ENCODE results near the gene DISP3.

Gene DISP3

GRCh38 chr1:11567244-11568065, 88.5 kb downstream of the DISP3 start:
- Histone ChIP-seq H4K20me1 (ENCODE audit: control insufficient read depth, insufficient read depth, low read depth, low read length) (no peaks in the 10 kb centered on the region), H3K4me2 (ENCODE audit: low read length) (peak overlapping the region; percentile 80), H3K79me2 (ENCODE audit: control insufficient read depth, low read length) (no peaks in the 10 kb centered on the region), H3K9me2 (replicated peaks; ENCODE audit: control insufficient read depth, low read length) (no peaks in the 10 kb centered on the region), H3K27me3 (ENCODE audit: control insufficient read depth, low read length) (no peaks in the 10 kb centered on the region), H3K9me3 (ENCODE audit: control insufficient read depth, insufficient read depth, low read length) (no peaks in the 10 kb centered on the region), H3K27ac (ENCODE audit: low read depth, low read length) (peak overlapping the region; percentile 97), H3K4me1 (ENCODE audit: control insufficient read depth, low read length) (peaks cover 98% of the 10 kb centered on the region), H3F3A (ENCODE audit: control insufficient read depth, insufficient read depth) (peaks cover 31% of the 10 kb centered on the region), H3K36me3 (ENCODE audit: control insufficient read depth, low read length) (no peaks in the 10 kb centered on the region), H3K4me3 (ENCODE audit: low read length) (no peak overlapping the region)
- TF ChIP-seq CTCF (IDR thresholded peaks at IDR 0.05; ENCODE audit: low read depth, low read length, poor library complexity, severe bottlenecking) = no peak
- no peak for TF ChIP-seq EZH2phosphoT487 (IDR thresholded peaks at IDR 0.05; ENCODE audit: borderline replicate concordance, low read length)

GRCh38 chr1:11568687-11569086, 89.7 kb downstream of the DISP3 start:
- TF ChIP-seq EZH2phosphoT487 (IDR thresholded peaks at IDR 0.05; ENCODE audit: borderline replicate concordance, low read length) (no peak), CTCF (IDR thresholded peaks at IDR 0.05; ENCODE audit: low read depth, low read length, poor library complexity, severe bottlenecking) (no peak)
- Histone ChIP-seq H3F3A (ENCODE audit: control insufficient read depth, insufficient read depth) (peaks cover 34% of the 10 kb centered on the region), H3K4me2 (ENCODE audit: low read length) (no peak overlapping the region; the same call in 1 of the 2 replicates), H4K20me1 (ENCODE audit: control insufficient read depth, insufficient read depth, low read depth, low read length) (no peaks in the 10 kb centered on the region), H3K36me3 (ENCODE audit: control insufficient read depth, low read length) (no peaks in the 10 kb centered on the region), H3K9me3 (ENCODE audit: control insufficient read depth, insufficient read depth, low read length) (no peaks in the 10 kb centered on the region), H3K27ac (ENCODE audit: low read depth, low read length) (no peak overlapping the region), H3K27me3 (ENCODE audit: control insufficient read depth, low read length) (no peaks in the 10 kb centered on the region), H3K9me2 (replicated peaks; ENCODE audit: control insufficient read depth, low read length) (no peaks in the 10 kb centered on the region), H3K79me2 (ENCODE audit: control insufficient read depth, low read length) (no peaks in the 10 kb centered on the region), H3K4me1 (ENCODE audit: control insufficient read depth, low read length) (peaks cover 86% of the 10 kb centered on the region), H3K4me3 (ENCODE audit: low read length) (no peak overlapping the region)

GRCh38 chr1:11569551-11569950, 90.6 kb downstream of the DISP3 start:
- Histone ChIP-seq H3K4me3 (ENCODE audit: low read length) (no peak overlapping the region), H3K9me2 (replicated peaks; ENCODE audit: control insufficient read depth, low read length) (no peaks in the 10 kb centered on the region), H3F3A (ENCODE audit: control insufficient read depth, insufficient read depth) (peaks cover 25% of the 10 kb centered on the region), H3K9me3 (ENCODE audit: control insufficient read depth, insufficient read depth, low read length) (no peaks in the 10 kb centered on the region), H3K27ac (ENCODE audit: low read depth, low read length) (no peak overlapping the region), H3K4me2 (ENCODE audit: low read length) (no peak overlapping the region), H3K4me1 (ENCODE audit: control insufficient read depth, low read length) (peaks cover 78% of the 10 kb centered on the region), H4K20me1 (ENCODE audit: control insufficient read depth, insufficient read depth, low read depth, low read length) (no peaks in the 10 kb centered on the region), H3K36me3 (ENCODE audit: control insufficient read depth, low read length) (no peaks in the 10 kb centered on the region), H3K27me3 (ENCODE audit: control insufficient read depth, low read length) (no peaks in the 10 kb centered on the region), H3K79me2 (ENCODE audit: control insufficient read depth, low read length) (no peaks in the 10 kb centered on the region)
- TF ChIP-seq CTCF (IDR thresholded peaks at IDR 0.05; ENCODE audit: low read depth, low read length, poor library complexity, severe bottlenecking) (no peak), EZH2phosphoT487 (IDR thresholded peaks at IDR 0.05; ENCODE audit: borderline replicate concordance, low read length) (no peak)

All from DOHH2 (cell line).